ENCODE results near the gene CEBPG. TPM values are rescaled to one million over a fixed set of nuclear protein-coding genes. Genes with fewer than 3 reads are reported as not detected.

The CEBPG gene
- total RNA-seq, 1 donor from 2014 or later, result 32.0 TPM

DNA sequence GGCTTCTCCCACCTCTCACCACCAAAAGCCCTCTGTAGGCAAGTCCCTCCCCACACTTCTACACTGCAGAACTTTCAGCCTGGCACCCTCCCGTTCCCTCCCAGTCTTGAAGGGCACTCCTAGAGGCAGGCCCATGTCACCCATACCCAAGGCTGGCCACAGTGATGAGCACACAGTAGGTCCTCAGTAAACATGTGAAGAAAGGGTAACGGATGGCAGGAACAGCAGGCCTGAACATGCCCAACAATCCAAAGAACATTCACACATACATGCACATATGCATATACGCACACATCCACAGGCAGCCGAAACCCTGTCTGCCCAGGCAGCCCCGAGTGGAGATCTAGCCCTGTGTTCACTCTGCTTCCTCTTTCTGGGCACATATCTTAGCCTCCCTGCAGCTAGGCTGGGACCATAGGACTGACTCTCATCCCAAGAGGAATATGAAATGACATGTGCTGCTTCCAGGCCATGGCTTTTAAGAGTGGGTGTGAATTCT lies 55.2 kb downstream of the CEBPG start:
- H3K9me3 Mint-ChIP-seq, result no peaks in the 10 kb centered on the region
- no peak overlapping the region for H3K4me3 Mint-ChIP-seq
- DNase-seq, result no peak
- H3K4me1 Mint-ChIP-seq, result no peaks in the 10 kb centered on the region
- no peak for ATAC-seq (ENCODE audit: low read depth)
- ChIA-PET POLR2A (no interaction called here), CTCF (no interaction called here)
- TF ChIP-seq, protein P1, sequence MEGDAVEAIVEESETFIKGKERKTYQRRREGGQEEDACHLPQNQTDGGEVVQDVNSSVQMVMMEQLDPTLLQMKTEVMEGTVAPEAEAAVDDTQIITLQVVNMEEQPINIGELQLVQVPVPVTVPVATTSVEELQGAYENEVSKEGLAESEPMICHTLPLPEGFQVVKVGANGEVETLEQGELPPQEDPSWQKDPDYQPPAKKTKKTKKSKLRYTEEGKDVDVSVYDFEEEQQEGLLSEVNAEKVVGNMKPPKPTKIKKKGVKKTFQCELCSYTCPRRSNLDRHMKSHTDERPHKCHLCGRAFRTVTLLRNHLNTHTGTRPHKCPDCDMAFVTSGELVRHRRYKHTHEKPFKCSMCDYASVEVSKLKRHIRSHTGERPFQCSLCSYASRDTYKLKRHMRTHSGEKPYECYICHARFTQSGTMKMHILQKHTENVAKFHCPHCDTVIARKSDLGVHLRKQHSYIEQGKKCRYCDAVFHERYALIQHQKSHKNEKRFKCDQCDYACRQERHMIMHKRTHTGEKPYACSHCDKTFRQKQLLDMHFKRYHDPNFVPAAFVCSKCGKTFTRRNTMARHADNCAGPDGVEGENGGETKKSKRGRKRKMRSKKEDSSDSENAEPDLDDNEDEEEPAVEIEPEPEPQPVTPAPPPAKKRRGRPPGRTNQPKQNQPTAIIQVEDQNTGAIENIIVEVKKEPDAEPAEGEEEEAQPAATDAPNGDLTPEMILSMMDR (IDR thresholded peaks at IDR 0.05), result no peak
- no peak overlapping the region for H3K27ac Mint-ChIP-seq
- peaks cover 2% of the 10 kb centered on the region for H3K27me3 Mint-ChIP-seq
- H3K36me3 Mint-ChIP-seq (ENCODE audit: low read depth), result peaks cover 3% of the 10 kb centered on the region
- intact Hi-C loops (cut with micrococcal nuclease), result no loop called here

DNA sequence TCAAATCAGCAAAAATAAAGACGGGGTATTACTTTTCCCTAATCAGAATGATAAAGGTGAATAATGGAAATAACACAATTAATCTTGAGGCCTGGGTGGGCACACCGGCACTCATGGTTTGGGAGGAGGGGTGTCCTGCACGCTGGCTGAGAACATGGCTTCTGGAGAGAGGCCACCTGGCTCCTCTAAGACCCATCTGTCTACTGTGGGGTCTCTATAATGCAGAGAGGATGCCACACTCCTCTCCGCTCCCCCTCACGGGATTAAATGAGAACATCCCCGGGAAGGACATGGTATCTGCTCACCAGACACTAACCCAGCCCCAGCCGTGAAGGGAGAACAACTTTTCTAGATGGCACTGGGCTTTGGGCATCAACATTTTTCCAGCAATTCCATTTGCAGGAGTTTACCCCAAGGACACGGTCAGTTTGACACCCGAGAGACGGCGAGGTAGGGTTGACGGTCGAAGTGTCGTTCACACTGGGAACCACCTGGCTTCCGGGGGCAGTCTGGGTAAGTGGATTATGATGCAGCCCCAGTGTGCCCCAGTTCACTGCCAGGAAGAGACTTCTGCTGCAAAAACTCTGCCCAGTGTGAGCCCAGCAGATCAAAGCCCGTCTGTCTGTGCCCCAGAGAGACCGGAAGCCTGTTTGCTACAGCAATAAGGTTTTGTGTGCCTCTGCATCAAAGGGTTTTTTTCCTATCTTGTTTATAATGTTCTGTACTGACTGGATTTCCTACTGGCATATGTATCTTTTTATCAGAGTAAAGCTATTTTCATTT lies 56.6 kb downstream of the CEBPG start:
- Mint-ChIP-seq H3K4me3 (no peak overlapping the region), H3K9me3 (no peaks in the 10 kb centered on the region), H3K4me1 (no peaks in the 10 kb centered on the region), H3K27me3 (peaks cover 2% of the 10 kb centered on the region), H3K36me3 (ENCODE audit: low read depth) (no peaks in the 10 kb centered on the region), H3K27ac (no peak overlapping the region)
- intact Hi-C loops (cut with micrococcal nuclease), result loop anchor here (5.0 to 10.0 kb wide), 3 partner anchors 665 to 1072 kb away; no protein-coding TSS in a partner anchor
- ChIA-PET POLR2A (no interaction called here), CTCF (interaction anchor here (1.0 to 1.6 kb wide), 6 partner anchors 46 to 666 kb away, joined by 3 to 9 read pairs (median 3); no protein-coding TSS in a partner anchor)
- ATAC-seq (ENCODE audit: low read depth), result no peak
- DNase-seq, result no peak
- TF ChIP-seq, protein P1 (IDR thresholded peaks at IDR 0.05), result no peak

DNA sequence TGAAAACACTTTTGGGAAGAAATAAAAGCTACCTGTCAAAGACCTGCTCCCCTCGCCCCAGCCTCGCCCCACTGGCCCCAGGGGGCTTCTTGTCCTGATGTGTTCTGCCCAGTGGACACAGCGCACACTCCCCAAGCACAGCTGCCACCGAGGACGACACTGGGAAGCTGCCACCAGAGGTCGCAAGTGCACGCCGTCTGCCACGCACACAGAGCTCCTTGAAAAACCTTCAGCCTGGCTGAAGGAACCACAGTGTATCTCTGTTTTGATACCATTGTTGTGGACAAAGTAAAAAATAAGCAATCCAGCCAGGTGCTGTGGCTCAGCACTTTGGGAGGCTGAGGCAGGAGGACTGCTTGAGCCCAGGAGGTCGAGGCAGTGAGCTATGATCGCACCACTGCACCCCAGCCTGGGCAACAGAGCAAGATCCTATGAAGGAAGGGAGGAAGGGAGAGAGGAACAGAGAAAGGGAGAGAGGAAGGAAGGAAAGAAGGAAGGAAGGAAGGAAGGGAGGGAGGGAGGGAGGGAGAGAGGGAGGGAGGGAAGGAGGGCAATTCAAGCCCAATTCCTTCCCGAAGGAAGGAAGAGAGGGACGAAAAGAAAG lies 57.3 kb downstream of the CEBPG start:
- Mint-ChIP-seq H3K4me3 (no peak overlapping the region), H3K9me3 (no peaks in the 10 kb centered on the region), H3K4me1 (no peaks in the 10 kb centered on the region), H3K36me3 (ENCODE audit: low read depth) (no peaks in the 10 kb centered on the region), H3K27ac (no peak overlapping the region), H3K27me3 (peaks cover 2% of the 10 kb centered on the region)
- ATAC-seq (ENCODE audit: low read depth) (peak; percentile 66), DNase-seq (peak; percentile 38)
- ChIA-PET CTCF (interaction anchor here (1.0 to 1.6 kb wide), 6 partner anchors 46 to 666 kb away, joined by 3 to 9 read pairs (median 3); no protein-coding TSS in a partner anchor), POLR2A (no interaction called here)
- intact Hi-C loops (cut with micrococcal nuclease), result loop anchor here (5.0 to 10.0 kb wide), 3 partner anchors 664 to 1072 kb away; no protein-coding TSS in a partner anchor
- TF ChIP-seq, protein P1 (IDR thresholded peaks at IDR 0.05), result no peak

DNA sequence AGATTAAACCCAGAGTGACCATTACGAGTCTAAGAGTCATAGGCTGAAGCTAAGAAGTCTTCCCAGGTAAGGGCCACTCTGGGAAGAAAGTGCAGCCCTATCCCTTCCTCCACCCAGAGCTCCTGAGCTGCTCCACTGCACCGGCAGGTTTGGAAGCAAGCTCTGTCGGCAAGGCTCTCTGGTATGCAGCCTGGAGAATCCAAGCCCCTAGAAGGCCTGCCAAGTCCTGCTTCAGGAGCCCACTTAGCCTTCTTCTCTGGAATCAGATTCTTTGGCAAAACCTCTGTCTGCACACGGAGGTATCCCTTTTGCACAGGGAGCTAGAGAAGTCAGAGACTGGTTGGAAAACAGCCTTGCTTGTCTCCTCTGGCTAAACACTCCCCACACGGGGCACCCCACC lies 58.5 kb downstream of the CEBPG start:
- intact Hi-C loops (cut with micrococcal nuclease), result loop anchor here (5.0 to 10.0 kb wide), 3 partner anchors 663 to 1070 kb away; no protein-coding TSS in a partner anchor
- Mint-ChIP-seq H3K27ac (no peak overlapping the region), H3K4me1 (no peaks in the 10 kb centered on the region), H3K27me3 (peaks cover 2% of the 10 kb centered on the region), H3K4me3 (no peak overlapping the region), H3K36me3 (ENCODE audit: low read depth) (no peaks in the 10 kb centered on the region), H3K9me3 (no peaks in the 10 kb centered on the region)
- POLR2A ChIA-PET, result no interaction called here
- CTCF ChIA-PET, result interaction anchor here (1.4 kb wide), 1 partner anchor 339 kb away, joined by 8 read pairs; no protein-coding TSS in a partner anchor
- TF ChIP-seq, protein P1 (IDR thresholded peaks at IDR 0.05), result no peak
- DNase-seq (no peak), ATAC-seq (ENCODE audit: low read depth) (no peak)

Other genes with a start within 250 kb of the CEBPG start
- gene WDR88, start 241.6 kb upstream of the CEBPG start, total RNA-seq, result 0.51 TPM in 1 of 2 replicates, not detected in the other
- gene LRP3, start 179.4 kb upstream of the CEBPG start, total RNA-seq, result not detected in 2 replicates
- gene SLC7A10, start 147.9 kb upstream of the CEBPG start, total RNA-seq, result not detected in 2 replicates
- gene CEBPA, start 71.2 kb upstream of the CEBPG start, total RNA-seq, result 0.51 and 0.83 TPM in 2 replicates
- gene PEPD, start 148.1 kb downstream of the CEBPG start, total RNA-seq, result 49.1 and 49.4 TPM in 2 replicates
- not detected in 2 replicates for gene CHST8, start 248.2 kb downstream of the CEBPG start, total RNA-seq

Data from activated B cell treated with CpG ODN at 0.5 μM for 24 hours (primary cell).